Fibroblast of lung (primary cell): ENCODE results near the gene MRPS25. TPM values are rescaled to one million over a fixed set of nuclear protein-coding genes. Genes with fewer than 3 reads are reported as not detected.

ENCODE experiments used
- DNase-seq, 2 donors: peaks; one replicate each; pipeline versions ENCODE4 v3.0.0 to v3.0.0-alpha.2; 2010; ENCODE audit warnings: low read depth in 2 of 2
- H2AFZ ChIP-seq: 2 replicates; pipeline ENCODE4 v1.5.1; 2012; ENCODE audit warnings: low read length, control low read depth, inconsistent platforms
- H3K27ac ChIP-seq: 2 replicates; pipeline ENCODE4 v1.5.1; 2011; ENCODE audit warnings: low read length, control low read depth; ENCODE audit not compliant: insufficient read depth
- H3K27me3 ChIP-seq: 2 replicates; pipeline ENCODE4 v1.5.1; 2011; ENCODE audit warnings: mild to moderate bottlenecking, low read length; ENCODE audit not compliant: control insufficient read depth, insufficient read depth
- H3K36me3 ChIP-seq: 2 replicates; pipeline ENCODE4 v1.5.1; 2011; ENCODE audit warnings: low read length; ENCODE audit not compliant: control insufficient read depth, insufficient read depth
- H3K4me1 ChIP-seq: 2 replicates; pipeline ENCODE4 v1.5.1; 2011; ENCODE audit warnings: low read length; ENCODE audit not compliant: control insufficient read depth, insufficient read depth; ENCODE audit errors: extremely low read depth
- H3K4me2 ChIP-seq: 2 replicates; pipeline ENCODE4 v1.5.1; 2011; ENCODE audit warnings: low read length, control low read depth; ENCODE audit not compliant: insufficient read depth; ENCODE audit errors: extremely low read depth
- H3K4me3 ChIP-seq, 4 experiments: fragments of 200-600 bp in 1 of 4; sonication (generic) in 1 of 4; replicated peaks in 1 of 4; 2 replicates each; pipeline ENCODE4 v1.5.1; 2011 to 2016; ENCODE audit warnings: low read length in 4 of 4, low read depth in 3 of 4, mild to moderate bottlenecking in 3 of 4, control low read depth in 2 of 4, inconsistent platforms in 1 of 4, mixed read lengths in 1 of 4; ENCODE audit not compliant: insufficient read depth in 1 of 4; ENCODE audit errors: control extremely low read depth in 1 of 4
- H3K79me2 ChIP-seq: 2 replicates; pipeline ENCODE4 v1.5.1; 2012; ENCODE audit warnings: mild to moderate bottlenecking, low read length, inconsistent platforms; ENCODE audit not compliant: control insufficient read depth, insufficient read depth
- H3K9ac ChIP-seq: 2 replicates; pipeline ENCODE4 v1.5.1; 2011; ENCODE audit warnings: mild to moderate bottlenecking, low read length, control low read depth; ENCODE audit not compliant: insufficient read depth
- H3K9me3 ChIP-seq: 2 replicates; pipeline ENCODE4 v1.5.1; 2012; ENCODE audit warnings: low read depth, low read length; ENCODE audit not compliant: control insufficient read depth, insufficient read depth
- H4K20me1 ChIP-seq: 2 replicates; pipeline ENCODE4 v1.5.1; 2011; ENCODE audit warnings: low read length; ENCODE audit not compliant: control insufficient read depth, insufficient read depth; ENCODE audit errors: extremely low read depth
- EZH2 ChIP-seq: IDR thresholded peaks from 2 replicates; pipeline ENCODE4 v1.5.1; 2012; ENCODE audit warnings: low read length, control low read depth, mild to moderate bottlenecking; ENCODE audit errors: missing control alignments
- polyA plus RNA-seq, 2 donors: library from polyadenylated mRNA; depleted of rRNA in 1 of 2; stranded (reverse) in 1 of 2; unstranded in 1 of 2; fragments of >200 nt; gene quantifications; 2 replicates each; pipeline ENCODE4 v1.2.1, GENCODE V29; 2011 to 2012; ENCODE audit warnings: missing spikeins in 1 of 2
- total RNA-seq: library from RNA; depleted of rRNA; stranded (reverse); fragments of >200 nt; gene quantifications from 2 replicates; pipeline ENCODE4 v1.2.1, GENCODE V29; 2014
- TF ChIP-seq, protein P1 (sequence below), 2 donors: IDR thresholded peaks in 1 of 2; conservative IDR thresholded peaks in 1 of 2; 1 replicate in 1 of 2; 2 replicates in 1 of 2; pipeline ENCODE4 v1.5.1; 2011 to 2012; ENCODE audit warnings: low read length in 2 of 2, control low read depth in 1 of 2, inconsistent platforms in 1 of 2, low read depth in 1 of 2, mild to moderate bottlenecking in 1 of 2

Gene MRPS25
- total and polyA plus RNA-seq, 2 donors (not counting 1 experiment from before 2014, with no cell fraction given), result 16.5 to 17.4 TPM

GRCh38 chr3:15045667-15046066, 19.4 kb downstream of the MRPS25 start:
- Histone ChIP-seq H3K9me3 (no peaks in the 10 kb centered on the region), H3K36me3 (peaks cover 19% of the 10 kb centered on the region)

DNA sequence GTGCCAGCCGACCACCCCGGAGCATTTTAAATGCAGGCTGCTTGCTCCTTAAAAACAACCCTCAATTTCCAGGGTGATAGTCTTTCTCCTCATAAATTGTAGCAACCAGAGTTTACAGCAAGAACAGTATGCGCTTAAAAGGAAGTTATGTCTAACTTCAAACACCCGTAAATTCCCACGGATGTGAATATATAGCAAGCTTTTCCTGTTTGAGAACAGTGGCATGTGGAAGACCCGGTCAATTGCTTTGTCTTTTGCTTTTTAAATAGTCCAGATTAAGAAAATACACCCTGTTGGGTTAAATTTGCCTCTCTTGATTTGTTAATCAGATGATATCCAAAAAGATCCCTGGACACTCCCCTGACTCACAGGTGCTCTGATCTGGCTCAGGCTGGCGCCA, 20.8 kb downstream of the MRPS25 start:
- H3K4me1 ChIP-seq, result peaks cover 2% of the 10 kb centered on the region
- no peaks in the 10 kb centered on the region for H3K79me2 ChIP-seq
- no peaks in the 10 kb centered on the region for H3K9me3 ChIP-seq
- H3K4me2 ChIP-seq, result no peak overlapping the region
- H4K20me1 ChIP-seq, result no peaks in the 10 kb centered on the region
- H3K9ac ChIP-seq, result no peak overlapping the region
- no peaks in the 10 kb centered on the region for H3K27me3 ChIP-seq
- H3K4me3 ChIP-seq, result no peak overlapping the region
- no peak overlapping the region for H2AFZ ChIP-seq
- H3K36me3 ChIP-seq, result peaks cover 16% of the 10 kb centered on the region
- no peak for DNase-seq
- TF ChIP-seq, protein P1, sequence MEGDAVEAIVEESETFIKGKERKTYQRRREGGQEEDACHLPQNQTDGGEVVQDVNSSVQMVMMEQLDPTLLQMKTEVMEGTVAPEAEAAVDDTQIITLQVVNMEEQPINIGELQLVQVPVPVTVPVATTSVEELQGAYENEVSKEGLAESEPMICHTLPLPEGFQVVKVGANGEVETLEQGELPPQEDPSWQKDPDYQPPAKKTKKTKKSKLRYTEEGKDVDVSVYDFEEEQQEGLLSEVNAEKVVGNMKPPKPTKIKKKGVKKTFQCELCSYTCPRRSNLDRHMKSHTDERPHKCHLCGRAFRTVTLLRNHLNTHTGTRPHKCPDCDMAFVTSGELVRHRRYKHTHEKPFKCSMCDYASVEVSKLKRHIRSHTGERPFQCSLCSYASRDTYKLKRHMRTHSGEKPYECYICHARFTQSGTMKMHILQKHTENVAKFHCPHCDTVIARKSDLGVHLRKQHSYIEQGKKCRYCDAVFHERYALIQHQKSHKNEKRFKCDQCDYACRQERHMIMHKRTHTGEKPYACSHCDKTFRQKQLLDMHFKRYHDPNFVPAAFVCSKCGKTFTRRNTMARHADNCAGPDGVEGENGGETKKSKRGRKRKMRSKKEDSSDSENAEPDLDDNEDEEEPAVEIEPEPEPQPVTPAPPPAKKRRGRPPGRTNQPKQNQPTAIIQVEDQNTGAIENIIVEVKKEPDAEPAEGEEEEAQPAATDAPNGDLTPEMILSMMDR (conservative IDR thresholded peaks at IDR 0.05 in 1 of 2, IDR thresholded peaks at IDR 0.05 in 1 of 2; ENCODE audit: low read depth in 1 of 2, low read length in 2 of 2), result no peak
- no peak for TF ChIP-seq EZH2
- no peak overlapping the region for H3K27ac ChIP-seq

More at GRCh38 chr3:15045667-15046066, 19.4 kb downstream of the MRPS25 start:
- Histone ChIP-seq H3K27ac (no peak overlapping the region), H3K9ac (no peak overlapping the region), H2AFZ (no peak overlapping the region), H3K4me3 (no peak overlapping the region), H3K4me1 (peaks cover 2% of the 10 kb centered on the region), H3K79me2 (peaks cover 3% of the 10 kb centered on the region), H3K4me2 (no peak overlapping the region), H4K20me1 (no peaks in the 10 kb centered on the region), H3K27me3 (no peaks in the 10 kb centered on the region)
- DNase-seq, result no peak
- TF ChIP-seq, protein P1 (conservative IDR thresholded peaks at IDR 0.05 in 1 of 2, IDR thresholded peaks at IDR 0.05 in 1 of 2; ENCODE audit: low read depth in 1 of 2, low read length in 2 of 2), result no peak
- no peak for TF ChIP-seq EZH2

- no peak for DNase-seq
Measured at GRCh38 chr3:15043408-15044171, 21.5 kb downstream of the MRPS25 start.

More at GRCh38 chr3:15043408-15044171, 21.5 kb downstream of the MRPS25 start:
- no peak overlapping the region for H3K4me2 ChIP-seq
- H3K79me2 ChIP-seq, result no peaks in the 10 kb centered on the region
- no peak overlapping the region for H2AFZ ChIP-seq
- no peaks in the 10 kb centered on the region for H3K9me3 ChIP-seq
- no peaks in the 10 kb centered on the region for H3K27me3 ChIP-seq
- no peak overlapping the region for H3K27ac ChIP-seq
- no peak for TF ChIP-seq EZH2
- TF ChIP-seq, protein P1 (conservative IDR thresholded peaks at IDR 0.05 in 1 of 2, IDR thresholded peaks at IDR 0.05 in 1 of 2; ENCODE audit: low read depth in 1 of 2, low read length in 2 of 2), result no peak
- H3K9ac ChIP-seq, result no peak overlapping the region
- no peak overlapping the region for H3K4me3 ChIP-seq
- peaks cover 14% of the 10 kb centered on the region for H3K36me3 ChIP-seq
- H3K4me1 ChIP-seq, result peaks cover 2% of the 10 kb centered on the region
- H4K20me1 ChIP-seq, result no peaks in the 10 kb centered on the region
